VCaP (cell line): Measurements from ENCODE around the gene RALB.
"Not testable (repeated sequence)": the region's sequence is repeated elsewhere in the genome, so short reads cannot be mapped to it uniquely, and the experiment has no call there.

ENCODE experiments used
- H3K27ac ChIP-seq: fragments of 450-650 bp; 2 replicates; pipeline ENCODE4 v1.5.1; 2017
- CTCF ChIP-seq: fragments of 450-650 bp; conservative IDR thresholded peaks from 2 replicates; pipeline ENCODE4 v1.5.1; 2017; ENCODE audit warnings: mild to moderate bottlenecking, moderate library complexity

Gene RALB

DNA sequence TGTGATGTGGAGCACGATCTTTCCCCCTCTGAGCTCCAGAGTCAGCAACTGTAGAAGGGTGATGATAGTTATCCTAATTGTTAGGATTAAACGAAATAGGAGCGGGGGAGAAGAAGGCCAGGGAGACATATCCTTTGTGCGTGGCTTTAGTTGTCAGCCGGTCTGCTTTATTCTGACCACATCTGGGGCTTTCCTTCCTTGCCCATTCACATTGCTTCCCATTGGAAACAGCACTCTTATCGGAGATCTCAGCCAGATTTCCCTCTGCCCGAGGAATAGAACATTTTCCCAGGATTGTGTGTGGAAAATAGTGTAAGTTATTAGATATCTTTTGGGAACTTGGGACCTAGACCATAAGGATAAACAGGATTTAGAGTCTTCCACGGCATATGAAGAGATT lies 1.5 kb downstream of the RALB start:
- no peak for TF ChIP-seq CTCF
- H3K27ac ChIP-seq: peak overlapping the region; percentile 87

- H3K27ac ChIP-seq: no peak overlapping the region
- TF ChIP-seq CTCF: no peak
Observed at GRCh38 chr2:120255071-120255470, 2.4 kb downstream of the RALB start.

DNA sequence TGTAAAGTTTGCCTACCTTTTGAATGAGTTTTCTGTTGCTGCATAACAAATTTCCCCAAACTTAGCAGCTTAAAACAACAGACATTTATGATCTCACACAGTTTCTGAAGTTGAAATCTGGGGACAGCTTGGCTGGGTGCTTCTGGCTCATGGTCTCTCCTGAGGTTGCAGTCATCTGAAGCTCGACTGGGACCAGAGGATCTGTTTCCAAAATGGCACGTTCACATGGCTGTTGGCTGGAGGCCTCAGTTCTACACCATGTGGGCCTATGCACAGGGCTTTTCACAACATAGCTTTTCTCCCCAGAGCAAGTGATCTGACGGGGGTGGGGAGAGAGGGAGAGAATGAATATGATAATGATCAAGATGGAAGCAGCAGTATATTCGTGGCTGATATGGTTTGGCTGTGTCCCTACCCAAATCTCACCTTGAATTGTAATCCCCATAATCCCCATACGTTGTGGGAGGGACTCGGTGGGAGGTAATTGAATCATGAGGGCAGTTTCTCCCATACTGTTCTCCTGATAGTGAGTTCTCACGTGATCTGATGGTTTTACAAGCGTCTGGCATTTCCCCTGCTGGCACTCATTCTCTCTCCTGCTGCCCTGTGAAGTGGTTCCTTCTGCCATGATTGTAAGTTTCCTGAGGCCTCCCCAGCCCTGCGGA lies 3.5 kb downstream of the RALB start:
- no peak for TF ChIP-seq CTCF
- peak overlapping the region; percentile 19; the same call in 1 of the 2 replicates for H3K27ac ChIP-seq

DNA sequence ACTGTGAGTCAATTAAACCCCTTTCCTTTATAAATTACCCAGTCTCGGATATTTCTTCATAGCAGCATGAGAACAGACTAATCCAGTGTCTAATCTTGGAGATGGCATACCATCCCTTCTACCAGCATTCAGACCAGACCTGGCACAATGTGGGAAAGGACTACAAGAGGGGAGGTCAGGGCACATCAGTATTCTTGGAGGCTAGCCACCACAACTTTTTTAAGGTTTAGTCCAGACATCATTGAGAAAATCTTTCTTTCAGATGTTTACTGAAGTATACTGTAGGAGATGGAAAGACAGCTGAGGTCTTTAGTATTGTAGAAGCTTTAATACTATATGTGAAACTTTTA lies 4.0 kb downstream of the RALB start:
- peak overlapping the region; percentile 19; the same call in 1 of the 2 replicates for H3K27ac ChIP-seq
- TF ChIP-seq CTCF: no peak

- H3K27ac ChIP-seq: peak overlapping the region; percentile 19; the same call in 1 of the 2 replicates
- no peak for TF ChIP-seq CTCF
Observed at GRCh38 chr2:120257522-120257921, 4.9 kb downstream of the RALB start.

DNA sequence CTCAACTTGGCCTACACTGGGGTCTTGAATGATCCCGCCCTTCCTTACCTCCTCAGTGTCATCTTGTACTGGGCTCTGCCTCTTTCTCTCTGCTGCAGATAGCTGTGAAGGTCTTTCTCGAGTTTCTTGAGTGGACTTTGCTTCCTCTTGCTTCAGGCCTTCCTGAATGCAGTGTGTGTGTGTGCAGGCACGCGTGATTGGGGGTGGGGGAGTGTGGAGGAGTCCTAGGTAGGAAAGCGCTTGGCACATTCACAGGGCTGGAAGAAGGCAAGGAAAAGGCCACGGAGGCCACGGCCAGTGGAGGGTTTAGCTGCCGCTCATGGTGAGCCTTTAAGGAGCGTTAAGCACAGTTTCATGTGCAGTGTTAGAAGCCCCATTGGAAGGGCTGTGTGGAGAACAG lies 5.5 kb downstream of the RALB start:
- TF ChIP-seq CTCF: no peak
- H3K27ac ChIP-seq: peak overlapping the region; percentile 7; the same call in 1 of the 2 replicates

- not testable (repeated sequence) for H3K27ac ChIP-seq
Observed at GRCh38 chr2:120259939-120260338, 7.3 kb downstream of the RALB start.

GRCh38 chr2:120260736-120261135 lies 8.1 kb downstream of the RALB start:
- no peak overlapping the region for H3K27ac ChIP-seq
- no peak for TF ChIP-seq CTCF
